ENCODE data around the gene PRPH.
"Not testable (repeated sequence)": the region's sequence is repeated elsewhere in the genome, so short reads cannot be mapped to it uniquely, and the experiment has no call there.

PRPH gene

GRCh38 chr12:49298160-49298559 is 3.2 kb downstream of the PRPH start:
- Mint-ChIP-seq H3K4me1 (peaks cover 16% of the 10 kb centered on the region), H3K9me3 (no peaks in the 10 kb centered on the region), H3K27ac (no peak overlapping the region), H3K27me3 (peaks cover 29% of the 10 kb centered on the region), H3K36me3 (no peaks in the 10 kb centered on the region), H3K4me3 (peak overlapping the region; percentile 40)
- no peak for ATAC-seq (ENCODE audit: low read depth)
- DNase-seq (ENCODE audit: low spot score in 2 of 2), result no peak

- H3K4me3 Mint-ChIP-seq, result no peak overlapping the region
- DNase-seq (ENCODE audit: low spot score in 2 of 2), result no peak
These were observed 6.8 kb downstream of the PRPH start for GRCh38 chr12:49301760-49302159.

GRCh38 chr12:49304161-49304560 is 9.2 kb downstream of the PRPH start:
- Mint-ChIP-seq H3K27me3 (peaks cover 26% of the 10 kb centered on the region), H3K4me3 (no peak overlapping the region), H3K9me3 (no peaks in the 10 kb centered on the region), H3K4me1 (peaks cover 3% of the 10 kb centered on the region), H3K36me3 (no peaks in the 10 kb centered on the region), H3K27ac (no peak overlapping the region)
- ATAC-seq (ENCODE audit: low read depth), result no peak
- DNase-seq (ENCODE audit: low spot score in 2 of 2), result no peak

More at GRCh38 chr12:49301760-49302159, 6.8 kb downstream of the PRPH start:
- H3K27ac Mint-ChIP-seq, result no peak overlapping the region
- H3K9me3 Mint-ChIP-seq, result no peaks in the 10 kb centered on the region
- no peaks in the 10 kb centered on the region for H3K36me3 Mint-ChIP-seq
- peaks cover 10% of the 10 kb centered on the region for H3K4me1 Mint-ChIP-seq
- no peak for ATAC-seq (ENCODE audit: low read depth)
- H3K27me3 Mint-ChIP-seq, result peaks cover 29% of the 10 kb centered on the region

DNA sequence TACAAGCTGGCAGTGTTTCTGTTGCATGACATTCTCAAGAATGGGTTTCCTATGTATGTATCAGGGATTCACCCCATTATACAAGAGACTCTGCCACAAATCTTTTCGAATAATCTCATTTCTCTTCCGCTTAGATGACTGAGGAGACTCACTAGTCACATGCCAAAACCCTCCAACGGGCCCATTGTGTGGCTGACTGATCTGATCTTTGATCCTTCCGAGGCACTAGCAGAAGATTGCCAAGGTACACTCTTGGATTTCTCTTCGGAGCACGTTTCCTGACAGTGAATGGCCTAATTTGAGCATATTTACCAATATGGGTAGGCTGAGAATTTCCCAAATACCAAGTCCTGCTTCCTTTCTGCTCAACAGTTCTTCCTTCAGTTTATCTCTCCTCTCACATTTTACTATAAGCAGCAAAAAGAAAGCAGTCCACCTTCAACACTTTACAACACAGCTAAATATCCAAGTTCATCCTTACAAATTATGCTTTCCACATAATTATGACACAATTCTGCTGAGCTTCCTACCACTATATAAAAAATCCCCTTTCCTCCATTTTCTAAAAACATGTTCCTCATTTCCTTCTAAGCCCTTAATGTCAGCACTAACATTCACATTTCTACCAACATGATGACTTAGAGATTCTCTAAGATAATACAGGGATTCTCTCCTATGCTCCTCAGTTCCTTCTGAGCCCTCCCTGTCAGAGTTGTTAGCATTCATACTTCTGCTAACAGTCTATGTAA is 11.0 kb downstream of the PRPH start:
- DNase-seq (ENCODE audit: low spot score in 2 of 2), result no peak
- peaks cover 28% of the 10 kb centered on the region for H3K27me3 Mint-ChIP-seq
- no peak overlapping the region for H3K27ac Mint-ChIP-seq
- H3K4me1 Mint-ChIP-seq, result peaks cover 3% of the 10 kb centered on the region
- no peak for ATAC-seq (ENCODE audit: low read depth)
- H3K4me3 Mint-ChIP-seq, result no peak overlapping the region
- H3K9me3 Mint-ChIP-seq, result no peaks in the 10 kb centered on the region
- no peaks in the 10 kb centered on the region for H3K36me3 Mint-ChIP-seq

- Mint-ChIP-seq H3K4me1 (no peaks in the 10 kb centered on the region), H3K9me3 (no peaks in the 10 kb centered on the region), H3K27ac (no peak overlapping the region), H3K36me3 (no peaks in the 10 kb centered on the region), H3K4me3 (no peak overlapping the region), H3K27me3 (peaks cover 13% of the 10 kb centered on the region)
- ATAC-seq (ENCODE audit: low read depth) (no peak), DNase-seq (ENCODE audit: low spot score in 2 of 2) (no peak)
These were observed 14.4 kb downstream of the PRPH start for GRCh38 chr12:49309386-49309785.

DNA sequence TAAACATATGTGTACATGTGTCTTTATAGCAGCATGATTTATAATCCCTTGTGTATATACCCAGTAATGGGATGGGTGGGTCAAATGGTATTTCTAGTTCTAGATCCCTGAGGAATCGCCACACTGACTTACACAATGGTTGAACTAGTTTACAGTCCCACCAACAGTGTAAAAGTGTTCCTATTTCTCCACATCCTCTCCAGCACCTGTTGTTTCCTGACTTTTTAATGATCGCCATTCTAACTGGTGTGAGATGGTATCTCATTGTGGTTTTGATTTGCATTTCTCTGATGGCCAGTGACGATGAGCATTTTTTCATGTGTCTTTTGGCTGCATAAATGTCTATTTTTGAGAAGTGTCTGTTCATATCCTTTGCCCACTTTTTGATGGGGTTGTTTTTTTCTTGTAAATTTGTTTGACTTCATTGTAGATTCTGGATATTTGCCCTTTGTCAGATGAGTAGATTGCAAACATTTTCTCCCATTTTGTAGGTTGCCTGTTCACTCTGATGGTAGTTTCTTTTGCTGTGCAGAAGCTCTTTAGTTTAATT is 15.6 kb downstream of the PRPH start:
- not testable (repeated sequence) for ATAC-seq (ENCODE audit: low read depth); H3K27ac Mint-ChIP-seq

GRCh38 chr12:49314811-49315210 is 19.9 kb downstream of the PRPH start:
- Mint-ChIP-seq H3K9me3 (no peaks in the 10 kb centered on the region), H3K27me3 (peaks cover 4% of the 10 kb centered on the region), H3K4me3 (no peak overlapping the region), H3K36me3 (no peaks in the 10 kb centered on the region), H3K27ac (no peak overlapping the region), H3K4me1 (no peaks in the 10 kb centered on the region)
- ATAC-seq (ENCODE audit: low read depth), result no peak
- no peak for DNase-seq (ENCODE audit: low spot score in 2 of 2)

More for the DNA sequence above, 15.6 kb downstream of the PRPH start:
- H3K27me3 Mint-ChIP-seq, result peaks cover 12% of the 10 kb centered on the region
- H3K9me3 Mint-ChIP-seq; H3K4me3 Mint-ChIP-seq; H3K36me3 Mint-ChIP-seq; H3K4me1 Mint-ChIP-seq; DNase-seq (ENCODE audit: low spot score in 2 of 2): not testable (repeated sequence)

- H3K4me1 Mint-ChIP-seq; H3K4me3 Mint-ChIP-seq; H3K27ac Mint-ChIP-seq; H3K36me3 Mint-ChIP-seq; H3K9me3 Mint-ChIP-seq; H3K27me3 Mint-ChIP-seq; DNase-seq (ENCODE audit: low spot score in 2 of 2); ATAC-seq (ENCODE audit: low read depth): not testable (repeated sequence)
These were observed 22.2 kb downstream of the PRPH start for GRCh38 chr12:49317118-49317517.

- Mint-ChIP-seq H3K4me3 (peak overlapping the region; percentile 17), H3K4me1 (peaks cover 14% of the 10 kb centered on the region)
- not testable (repeated sequence) for DNase-seq (ENCODE audit: low spot score in 2 of 2); H3K36me3 Mint-ChIP-seq; H3K27me3 Mint-ChIP-seq; H3K9me3 Mint-ChIP-seq; H3K27ac Mint-ChIP-seq; ATAC-seq (ENCODE audit: low read depth)
These were observed 25.6 kb downstream of the PRPH start for GRCh38 chr12:49320411-49321103.

GRCh38 chr12:49322367-49322707 is 27.4 kb downstream of the PRPH start:
- Mint-ChIP-seq H3K4me3 (peak overlapping the region; percentile 97), H3K9me3 (no peaks in the 10 kb centered on the region)
- DNase-seq (ENCODE audit: low spot score in 2 of 2), result no peak

DNA sequence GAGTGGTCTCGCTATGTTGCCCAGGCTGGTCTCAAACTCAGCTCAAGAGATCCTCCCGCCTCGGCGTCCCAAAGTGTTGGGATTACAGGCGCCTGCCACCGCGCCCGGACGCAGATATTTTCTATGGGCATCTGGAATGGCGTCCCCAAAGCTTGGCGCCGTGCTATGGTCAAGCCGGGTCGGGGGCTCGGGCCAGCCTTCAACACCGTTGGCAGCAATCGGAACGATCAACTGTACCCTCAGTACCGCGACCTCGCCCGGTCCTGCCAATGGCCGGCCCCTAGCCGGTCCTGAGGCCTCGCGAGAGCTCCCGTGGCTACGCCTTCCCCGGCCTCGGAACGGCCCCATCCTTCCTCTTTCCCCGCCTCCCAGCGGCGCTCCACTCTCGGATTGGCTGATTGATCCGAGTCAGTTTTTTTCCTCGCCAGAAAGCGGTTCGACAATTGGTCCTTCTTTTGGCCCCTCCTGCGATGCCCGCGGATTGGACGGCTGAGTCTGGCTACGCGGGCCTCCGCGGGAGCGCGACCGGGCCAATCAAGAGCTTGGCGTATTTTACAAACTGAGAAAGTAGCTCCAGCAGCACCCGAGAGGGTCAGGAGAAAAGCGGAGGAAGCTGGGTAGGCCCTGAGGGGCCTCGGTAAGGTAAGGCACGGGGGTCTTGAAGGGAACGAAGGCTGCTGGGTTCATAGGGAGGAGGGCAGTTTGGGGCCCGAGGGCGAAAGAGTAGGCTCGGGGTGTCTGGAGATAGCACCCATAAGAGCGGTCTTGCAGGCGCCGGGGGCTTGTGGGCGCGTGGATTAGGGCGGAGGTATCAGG is 28.0 kb downstream of the PRPH start, which contains the start of gene TROAP:
Gene TROAP, plus strand, starts transcription at position 548 of the 816 bp plus-strand sequence. CDS start 354 bp downstream, outside the sequence.
- Mint-ChIP-seq H3K4me3 (peak within 1 kb of the TSS; percentile 97), H3K27ac (peak within 1 kb of the TSS; percentile 58), H3K27me3 (no peaks in the 10 kb centered on the region), H3K4me1 (peaks cover 14% of the 10 kb centered on the region), H3K36me3 (no peaks in the 10 kb centered on the region), H3K9me3 (no peaks in the 10 kb centered on the region)
- ATAC-seq (ENCODE audit: low read depth) (peak; percentile 94), DNase-seq (ENCODE audit: low spot score in 2 of 2) (peak; percentile 88 to 97)

More at GRCh38 chr12:49322367-49322707, 27.4 kb downstream of the PRPH start:
- peak overlapping the region; percentile 58 for H3K27ac Mint-ChIP-seq
- H3K36me3 Mint-ChIP-seq, result no peaks in the 10 kb centered on the region
- no peak for ATAC-seq (ENCODE audit: low read depth)
- peaks cover 14% of the 10 kb centered on the region for H3K4me1 Mint-ChIP-seq
- no peaks in the 10 kb centered on the region for H3K27me3 Mint-ChIP-seq

GRCh38 chr12:49323524-49324097 is 28.7 kb downstream of the PRPH start:
- H3K9me3 Mint-ChIP-seq, result no peaks in the 10 kb centered on the region
- peak overlapping the region; percentile 58 for H3K27ac Mint-ChIP-seq
- DNase-seq (ENCODE audit: low spot score in 2 of 2) (no peak), ATAC-seq (ENCODE audit: low read depth) (no peak)
- peaks cover 14% of the 10 kb centered on the region for H3K4me1 Mint-ChIP-seq
- no peaks in the 10 kb centered on the region for H3K36me3 Mint-ChIP-seq
- peak overlapping the region; percentile 97 for H3K4me3 Mint-ChIP-seq
- no peaks in the 10 kb centered on the region for H3K27me3 Mint-ChIP-seq

DNA sequence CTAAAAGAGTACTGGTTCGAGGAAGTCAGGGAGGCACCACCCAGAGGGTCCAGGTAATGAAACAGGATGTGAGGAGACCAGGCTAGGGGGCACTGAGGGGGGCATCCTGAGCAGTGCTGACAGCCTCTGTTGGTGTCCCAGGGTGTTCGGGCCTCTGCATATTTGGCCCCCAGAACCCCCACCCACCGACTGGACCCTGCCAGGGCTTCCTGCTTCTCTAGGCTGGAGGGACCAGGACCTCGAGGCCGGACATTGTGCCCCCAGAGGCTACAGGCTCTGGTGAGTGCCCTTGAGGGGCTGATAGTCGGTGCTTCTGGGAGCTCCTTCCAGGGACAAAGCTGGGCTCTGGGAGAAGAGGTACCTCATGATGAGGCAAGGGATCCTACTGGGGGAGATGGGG is 30.7 kb downstream of the PRPH start:
- DNase-seq (ENCODE audit: low spot score in 2 of 2) (no peak), ATAC-seq (ENCODE audit: low read depth) (no peak)
- H3K27me3 Mint-ChIP-seq, result no peaks in the 10 kb centered on the region
- H3K4me3 Mint-ChIP-seq, result no peak overlapping the region
- H3K4me1 Mint-ChIP-seq, result peaks cover 14% of the 10 kb centered on the region
- no peak overlapping the region for H3K27ac Mint-ChIP-seq
- no peaks in the 10 kb centered on the region for H3K36me3 Mint-ChIP-seq
- H3K9me3 Mint-ChIP-seq, result no peaks in the 10 kb centered on the region
